Osteocyte (in vitro differentiated cells): Measurements from ENCODE around the gene SPTB. TPM values are rescaled to one million over a fixed set of nuclear protein-coding genes. Genes with fewer than 3 reads are reported as not detected.

Source experiments
- DNase-seq: peaks from one replicate; pipeline ENCODE4 v3.0.0; 2021; ENCODE audit warnings: mixed read lengths; ENCODE audit not compliant: unreplicated experiment; ENCODE audit errors: extremely low spot score
- H3K27ac Mint-ChIP-seq: one replicate; pipeline ENCODE4 v1.8.0; 2021; ENCODE audit warnings: mild to moderate bottlenecking, mixed read lengths; ENCODE audit not compliant: unreplicated experiment
- H3K27me3 Mint-ChIP-seq: one replicate; pipeline ENCODE4 v1.8.0; 2021; ENCODE audit warnings: mixed read lengths; ENCODE audit not compliant: unreplicated experiment
- H3K36me3 Mint-ChIP-seq: one replicate; pipeline ENCODE4 v1.8.0; 2021; ENCODE audit warnings: mixed read lengths; ENCODE audit not compliant: unreplicated experiment
- H3K4me1 Mint-ChIP-seq: one replicate; pipeline ENCODE4 v1.8.0; 2021; ENCODE audit warnings: mixed read lengths; ENCODE audit not compliant: unreplicated experiment
- H3K4me3 Mint-ChIP-seq: one replicate; pipeline ENCODE4 v1.8.0; 2021; ENCODE audit warnings: mild to moderate bottlenecking, moderate library complexity, mixed read lengths; ENCODE audit not compliant: unreplicated experiment
- H3K9me3 Mint-ChIP-seq: one replicate; pipeline ENCODE4 v1.8.0; 2021; ENCODE audit warnings: mixed read lengths; ENCODE audit not compliant: unreplicated experiment
- CTCF ChIP-seq: fragments of 200-600 bp; sonication (generic); IDR thresholded peaks from 2 replicates; pipeline ENCODE4 v1.5.0; 2021; ENCODE audit warnings: antibody characterized with exemption, mild to moderate bottlenecking, moderate library complexity
- total RNA-seq: library from RNA; stranded (reverse); gene quantifications from 2 replicates; pipeline ENCODE4 v1.2.1, GENCODE V29; 2021

SPTB gene
- total RNA-seq, 1 donor from 2014 or later, result 0.35 TPM

- no peak for TF ChIP-seq CTCF
- Mint-ChIP-seq H3K4me3 (no peak overlapping the region), H3K9me3 (no peaks in the 10 kb centered on the region), H3K36me3 (peaks cover 38% of the 10 kb centered on the region), H3K27ac (peak overlapping the region; percentile 45), H3K27me3 (no peaks in the 10 kb centered on the region), H3K4me1 (peaks cover 15% of the 10 kb centered on the region)
- DNase-seq, result no peak
Observed at GRCh38 chr14:64733899-64734298, 145.8 kb downstream of the SPTB start.

DNA sequence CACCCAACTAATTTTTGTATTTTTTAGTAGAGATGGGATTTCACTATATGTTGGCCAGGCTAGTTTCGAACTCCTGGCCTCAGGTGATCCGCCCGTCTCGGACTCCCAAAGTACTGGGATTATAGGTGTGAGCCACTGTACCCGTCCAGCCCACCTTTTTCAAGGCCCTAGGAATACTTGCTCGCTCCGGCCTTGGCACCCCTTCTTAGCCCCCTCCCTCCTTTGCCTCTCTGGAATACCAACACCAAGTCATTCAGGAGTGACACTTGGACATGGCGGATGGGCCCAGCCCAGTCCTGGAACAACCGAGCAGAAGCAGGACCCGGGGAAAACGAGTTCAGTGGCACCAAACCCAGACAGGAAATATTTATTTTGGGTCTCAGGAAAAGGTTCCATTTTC lies 146.4 kb downstream of the SPTB start:
- Mint-ChIP-seq H3K27ac (no peak overlapping the region), H3K27me3 (no peaks in the 10 kb centered on the region), H3K9me3 (no peaks in the 10 kb centered on the region), H3K4me1 (peaks cover 15% of the 10 kb centered on the region), H3K36me3 (peaks cover 35% of the 10 kb centered on the region), H3K4me3 (no peak overlapping the region)
- TF ChIP-seq CTCF, result no peak
- no peak for DNase-seq

- Mint-ChIP-seq H3K27me3 (no peaks in the 10 kb centered on the region), H3K27ac (no peak overlapping the region), H3K4me3 (no peak overlapping the region), H3K36me3 (peaks cover 40% of the 10 kb centered on the region), H3K4me1 (peaks cover 15% of the 10 kb centered on the region), H3K9me3 (no peaks in the 10 kb centered on the region)
- no peak for TF ChIP-seq CTCF
- DNase-seq, result no peak
Observed at GRCh38 chr14:64732536-64733120, 147.1 kb downstream of the SPTB start.

- no peak for TF ChIP-seq CTCF
- Mint-ChIP-seq H3K27me3 (no peaks in the 10 kb centered on the region), H3K9me3 (no peaks in the 10 kb centered on the region), H3K4me3 (no peak overlapping the region), H3K36me3 (peaks cover 41% of the 10 kb centered on the region), H3K4me1 (peaks cover 17% of the 10 kb centered on the region), H3K27ac (no peak overlapping the region)
- no peak for DNase-seq
Observed at GRCh38 chr14:64732066-64732465, 147.6 kb downstream of the SPTB start.

- no peak for TF ChIP-seq CTCF
- Mint-ChIP-seq H3K27me3 (no peaks in the 10 kb centered on the region), H3K9me3 (no peaks in the 10 kb centered on the region), H3K4me3 (no peak overlapping the region), H3K36me3 (peaks cover 41% of the 10 kb centered on the region), H3K27ac (no peak overlapping the region), H3K4me1 (peaks cover 26% of the 10 kb centered on the region)
- DNase-seq, result no peak
Observed at GRCh38 chr14:64731141-64731581, 148.5 kb downstream of the SPTB start.
